Measurements from ENCODE around the gene SBK3. TPM values are rescaled to one million over a fixed set of nuclear protein-coding genes. Genes with fewer than 3 reads are reported as not detected.
"Not testable (repeated sequence)": the region's sequence is repeated elsewhere in the genome, so short reads cannot be mapped to it uniquely, and the experiment has no call there.

Gene SBK3
- total RNA-seq, 6 donors from 2014 or later: 0.30 to 1.6 (median 0.94) TPM; not detected in 3

DNA sequence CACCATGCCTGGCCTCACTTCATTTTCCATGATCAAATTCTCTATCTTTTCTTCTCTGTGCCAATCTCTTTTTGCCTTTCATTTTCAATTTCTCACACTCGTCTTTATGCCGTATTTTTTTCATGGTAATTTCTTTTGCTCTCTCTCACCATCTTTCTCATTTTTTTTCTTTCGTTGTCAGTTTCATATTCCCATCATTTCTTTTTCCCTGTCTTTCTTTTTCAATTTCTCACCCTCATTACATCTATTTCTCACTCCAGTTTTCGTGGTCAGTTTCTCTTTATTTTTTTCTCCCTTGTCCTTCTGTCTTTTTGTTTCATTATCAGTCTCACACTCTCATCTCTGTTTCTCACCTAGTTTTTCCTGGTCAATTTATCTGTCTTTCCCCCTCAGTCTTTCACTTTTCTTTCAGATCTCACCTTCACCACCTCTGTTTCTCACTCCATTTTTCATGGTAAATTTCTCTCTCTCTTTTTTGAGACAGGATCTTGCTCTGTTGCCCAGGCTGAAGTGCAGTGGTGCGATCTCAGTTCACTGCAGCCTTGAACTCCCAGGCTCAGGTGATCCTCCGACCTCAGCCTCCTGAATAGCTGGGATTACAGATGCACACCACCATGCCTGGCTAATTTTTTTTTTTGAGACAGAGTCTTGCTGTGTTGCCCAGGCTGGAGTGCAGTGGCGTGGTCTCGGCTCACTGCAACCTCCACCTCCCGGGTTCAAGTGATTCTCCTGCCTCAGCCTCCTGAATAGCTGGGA, 43.0 kb downstream of the SBK3 start:
- Histone ChIP-seq H3K4me1 (peaks cover 4 to 11% (median 7%) of the 10 kb centered on the region in 4 donors), H3K27me3 (no peaks in the 10 kb centered on the region), H3K4me3 (no peak overlapping the region), H3K9me3 (no peaks in the 10 kb centered on the region), H3K27ac (no peak overlapping the region), H3K36me3 (no peaks in the 10 kb centered on the region)
- no peak for TF ChIP-seq POLR2A (IDR thresholded peaks at IDR 0.05)
- TF ChIP-seq EP300 (IDR thresholded peaks at IDR 0.05): no peak
- TF ChIP-seq, protein P1, sequence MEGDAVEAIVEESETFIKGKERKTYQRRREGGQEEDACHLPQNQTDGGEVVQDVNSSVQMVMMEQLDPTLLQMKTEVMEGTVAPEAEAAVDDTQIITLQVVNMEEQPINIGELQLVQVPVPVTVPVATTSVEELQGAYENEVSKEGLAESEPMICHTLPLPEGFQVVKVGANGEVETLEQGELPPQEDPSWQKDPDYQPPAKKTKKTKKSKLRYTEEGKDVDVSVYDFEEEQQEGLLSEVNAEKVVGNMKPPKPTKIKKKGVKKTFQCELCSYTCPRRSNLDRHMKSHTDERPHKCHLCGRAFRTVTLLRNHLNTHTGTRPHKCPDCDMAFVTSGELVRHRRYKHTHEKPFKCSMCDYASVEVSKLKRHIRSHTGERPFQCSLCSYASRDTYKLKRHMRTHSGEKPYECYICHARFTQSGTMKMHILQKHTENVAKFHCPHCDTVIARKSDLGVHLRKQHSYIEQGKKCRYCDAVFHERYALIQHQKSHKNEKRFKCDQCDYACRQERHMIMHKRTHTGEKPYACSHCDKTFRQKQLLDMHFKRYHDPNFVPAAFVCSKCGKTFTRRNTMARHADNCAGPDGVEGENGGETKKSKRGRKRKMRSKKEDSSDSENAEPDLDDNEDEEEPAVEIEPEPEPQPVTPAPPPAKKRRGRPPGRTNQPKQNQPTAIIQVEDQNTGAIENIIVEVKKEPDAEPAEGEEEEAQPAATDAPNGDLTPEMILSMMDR (IDR thresholded peaks at IDR 0.05): no peak
- TF ChIP-seq POLR2AphosphoS5 (IDR thresholded peaks at IDR 0.05): no peak
- WGBS, 2 donors: 92 to 93% methylated on average over 9 of the region's 9 CpGs
- ATAC-seq (ENCODE audit: low FRiP score in 2 of 2) (no peak), DNase-seq (no peak)

DNA sequence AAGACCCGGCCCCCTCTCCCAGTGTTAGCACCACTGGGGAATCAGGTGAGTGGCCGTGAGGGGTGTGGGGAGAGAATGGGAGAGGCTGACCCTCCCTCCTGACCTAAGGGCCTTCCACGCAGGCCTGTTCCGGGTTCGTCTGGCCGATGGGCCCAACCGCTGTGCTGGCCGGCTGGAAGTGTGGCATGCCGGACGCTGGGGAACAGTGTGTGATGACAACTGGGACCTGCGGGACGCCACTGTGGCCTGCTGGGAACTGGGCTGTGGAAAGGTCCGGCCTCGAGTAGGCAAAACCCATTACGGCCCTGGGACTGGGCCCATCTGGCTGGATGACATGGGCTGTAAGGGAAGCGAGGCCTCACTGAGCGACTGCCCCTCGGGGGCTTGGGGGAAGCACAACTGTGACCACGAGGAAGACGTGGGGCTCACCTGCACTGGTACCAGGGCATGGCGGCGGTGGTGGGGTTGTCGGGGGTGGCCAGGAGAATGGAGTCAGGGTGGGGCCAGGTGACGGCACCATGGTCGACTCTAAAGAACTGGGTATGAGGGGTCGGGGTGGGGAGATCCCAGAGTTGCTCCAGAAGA, 44.9 kb downstream of the SBK3 start:
- TF ChIP-seq, protein P1 (IDR thresholded peaks at IDR 0.05): no peak
- no peak for TF ChIP-seq POLR2A (IDR thresholded peaks at IDR 0.05)

DNA sequence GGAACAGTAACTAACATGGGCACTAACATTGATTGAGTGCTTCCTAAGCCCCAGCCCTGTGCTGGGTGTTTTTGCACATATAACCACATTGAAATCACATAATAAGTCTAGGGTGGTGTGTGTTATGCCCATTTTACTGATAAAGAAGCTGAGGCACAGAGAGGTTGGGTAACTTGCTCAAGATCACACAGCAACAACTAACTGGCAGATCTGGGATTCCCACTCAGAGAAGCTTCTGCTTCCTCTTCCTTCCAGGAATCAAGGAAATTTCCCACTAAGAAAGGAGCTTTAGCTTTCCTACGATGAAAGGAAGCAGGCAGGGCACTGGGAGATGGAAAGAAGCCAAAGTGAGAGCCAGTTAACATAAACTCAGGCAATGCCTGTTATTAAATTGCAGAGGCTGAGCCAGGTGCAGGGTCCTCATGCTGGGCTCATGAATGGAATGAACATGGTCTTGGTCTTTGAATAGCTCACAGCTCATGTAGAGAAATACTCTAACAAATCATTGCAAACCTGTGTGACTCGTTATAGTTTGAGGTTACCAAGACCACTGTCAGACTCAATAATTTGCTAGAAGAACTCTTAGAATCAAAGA, 47.0 kb downstream of the SBK3 start:
- no peak for ATAC-seq (ENCODE audit: low FRiP score in 2 of 2)
- H3K4me1 ChIP-seq: peaks cover under 1 to 7% (median under 1%) of the 10 kb centered on the region in 4 donors
- 28 to 60% methylated on average over 2 of the region's 2 CpGs for WGBS, 2 donors

More for the DNA sequence above, 44.9 kb downstream of the SBK3 start:
- ATAC-seq (ENCODE audit: low FRiP score in 2 of 2): no peak
- no peaks in the 10 kb centered on the region for H3K9me3 ChIP-seq
- no peak overlapping the region for H3K4me3 ChIP-seq
- H3K36me3 ChIP-seq: no peaks in the 10 kb centered on the region
- peak in 1 of 2 donors; percentile 66 for DNase-seq
- 90 to 92% methylated on average over 22 to 26 of the region's 26 CpGs for WGBS, 2 donors
- no peaks in the 10 kb centered on the region for H3K27me3 ChIP-seq
- peaks cover 4 to 11% (median 7%) of the 10 kb centered on the region in 4 donors for H3K4me1 ChIP-seq
- no peak overlapping the region for H3K27ac ChIP-seq

DNA sequence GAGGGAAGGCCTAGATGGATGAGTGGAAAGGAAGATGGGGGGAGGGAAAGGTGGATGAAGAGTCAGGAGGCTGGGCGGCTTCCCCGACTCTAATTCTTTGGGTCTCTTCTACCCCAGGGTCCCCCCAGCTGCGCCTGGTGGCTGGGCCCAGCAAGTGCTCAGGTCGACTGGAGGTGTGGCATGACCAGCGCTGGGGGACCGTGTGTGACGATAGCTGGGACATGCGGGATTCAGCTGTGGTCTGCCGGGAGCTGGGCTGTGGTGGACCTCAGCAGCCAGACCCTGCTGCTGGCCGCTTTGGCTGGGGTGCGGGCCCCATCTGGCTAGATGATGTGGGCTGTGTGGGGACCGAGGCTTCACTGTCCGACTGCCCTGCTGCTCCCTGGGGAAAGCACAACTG, 47.6 kb downstream of the SBK3 start:
- TF ChIP-seq, protein P1 (IDR thresholded peaks at IDR 0.05): no peak
- TF ChIP-seq POLR2A (IDR thresholded peaks at IDR 0.05): no peak
- TF ChIP-seq POLR2AphosphoS5 (IDR thresholded peaks at IDR 0.05): no peak
- no peak for TF ChIP-seq EP300 (IDR thresholded peaks at IDR 0.05)
- 73 to 91% methylated on average over 9 to 13 of the region's 13 CpGs for WGBS, 2 donors

More for the DNA sequence above, 47.0 kb downstream of the SBK3 start:
- TF ChIP-seq EP300 (IDR thresholded peaks at IDR 0.05): no peak
- TF ChIP-seq, protein P1 (IDR thresholded peaks at IDR 0.05): no peak
- TF ChIP-seq POLR2AphosphoS5 (IDR thresholded peaks at IDR 0.05): no peak
- TF ChIP-seq POLR2A (IDR thresholded peaks at IDR 0.05): no peak
- H3K9me3 ChIP-seq: no peaks in the 10 kb centered on the region
- peaks cover 0 to 5% (median 0%) of the 10 kb centered on the region in 4 donors for H3K27me3 ChIP-seq
- H3K4me3 ChIP-seq: no peak overlapping the region
- no peak for DNase-seq
- no peak overlapping the region for H3K27ac ChIP-seq
- H3K36me3 ChIP-seq: no peaks in the 10 kb centered on the region

DNA sequence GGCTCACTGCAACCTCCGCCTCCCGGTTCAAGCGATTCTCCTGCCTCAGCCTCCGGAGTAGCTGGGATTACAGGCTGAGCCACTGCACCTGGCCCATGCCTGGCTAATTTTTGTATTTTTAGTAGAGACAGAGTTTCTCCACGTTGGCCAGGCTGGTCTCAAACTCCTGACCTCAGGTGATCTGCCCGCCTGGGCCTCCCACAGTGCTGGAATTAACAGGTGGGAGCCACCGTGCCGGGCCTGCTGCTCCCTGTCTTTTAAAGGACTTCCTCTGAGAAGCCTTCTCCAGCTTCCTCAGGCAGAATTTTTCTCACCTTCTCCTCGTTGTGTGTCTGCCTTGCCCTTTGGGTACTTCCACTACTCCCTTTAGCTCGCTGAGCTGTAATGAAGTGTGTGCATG, 48.5 kb downstream of the SBK3 start:
- not testable (repeated sequence) for ATAC-seq (ENCODE audit: low FRiP score in 2 of 2); DNase-seq; H3K9me3 ChIP-seq; H3K36me3 ChIP-seq; H3K27ac ChIP-seq; H3K4me1 ChIP-seq; H3K27me3 ChIP-seq; H3K4me3 ChIP-seq
- WGBS, 2 donors: 76 to 77% methylated on average over 10 of the region's 10 CpGs

More for the DNA sequence above, 47.6 kb downstream of the SBK3 start:
- no peaks in the 10 kb centered on the region for H3K9me3 ChIP-seq
- H3K4me1 ChIP-seq: peaks cover 0 to 7% (median 0%) of the 10 kb centered on the region in 4 donors
- DNase-seq (no peak), ATAC-seq (ENCODE audit: low FRiP score in 2 of 2) (no peak)
- H3K4me3 ChIP-seq: no peak overlapping the region
- peaks cover 0 to 7% (median 0%) of the 10 kb centered on the region in 4 donors for H3K27me3 ChIP-seq
- H3K36me3 ChIP-seq: no peaks in the 10 kb centered on the region
- no peak overlapping the region for H3K27ac ChIP-seq

All from upper lobe of left lung (tissue), 6 donors.